Vagina (tissue), 2 donors: Measurements from ENCODE around the gene PSMD1. TPM values are rescaled to one million over a fixed set of nuclear protein-coding genes. Genes with fewer than 3 reads are reported as not detected.

Experiments
- DNase-seq, 2 donors: peaks; one replicate each; pipeline ENCODE4 v3.0.0-alpha.2; 2017; ENCODE audit errors: extremely low spot score in 2 of 2
- H3K27ac ChIP-seq: fragments of 200-600 bp; sonication (generic); one replicate; pipeline ENCODE4 v1.5.1; 2019
- H3K27me3 ChIP-seq: fragments of 200-600 bp; sonication (generic); one replicate; pipeline ENCODE4 v1.5.1; 2019
- H3K36me3 ChIP-seq, 2 donors: fragments of 200-600 bp; sonication (generic); one replicate each; pipeline ENCODE4 v1.5.1; 2017 to 2019
- H3K4me1 ChIP-seq: fragments of 200-600 bp; sonication (generic); one replicate; pipeline ENCODE4 v1.5.1; 2019
- H3K4me3 ChIP-seq, 2 donors: fragments of 200-600 bp; sonication (generic); 1 replicate in 1 of 2; 2 replicates in 1 of 2; pipeline ENCODE4 v1.5.1; 2016 to 2019
- H3K9me3 ChIP-seq: fragments of 200-600 bp; sonication (generic); one replicate; pipeline ENCODE4 v1.5.1; 2019
- CTCF ChIP-seq, 3 experiments: fragments of 450-650 bp in 2 of 3; fragments of 200-600 bp in 1 of 3; sonication (generic) in 1 of 3; IDR thresholded peaks; one replicate each; pipeline ENCODE4 v1.5.1; 2017 to 2019; ENCODE audit warnings: antibody characterized with exemption in 3 of 3, mild to moderate bottlenecking in 2 of 3, moderate library complexity in 2 of 3
- POLR2A ChIP-seq, 2 donors: fragments of 450-650 bp; IDR thresholded peaks; one replicate each; pipeline ENCODE4 v1.6.1; 2017; ENCODE audit warnings: antibody characterized with exemption in 2 of 2, mild to moderate bottlenecking in 2 of 2, moderate library complexity in 2 of 2
- POLR2AphosphoS5 ChIP-seq, 2 donors: sonication (generic); formaldehyde crosslinking; IDR thresholded peaks; one replicate each; pipeline ENCODE4 v1.9.0; 2017; ENCODE audit warnings: antibody characterized with exemption in 2 of 2, mild to moderate bottlenecking in 2 of 2, low read depth in 1 of 2; ENCODE audit not compliant: insufficient read depth in 1 of 2
- intact Hi-C: fragments of 100-400 bp; cut with DNase I; formaldehyde crosslinking; loops from one replicate; pipeline ENCODE4 v1.15.1; 2023
- total RNA-seq: library from RNA; depleted of rRNA; stranded (reverse); fragments of >200 nt; gene quantifications from one replicate; pipeline ENCODE4 v1.2.3, GENCODE V29; 2016

PSMD1 gene
- total RNA-seq, 1 donor from 2014 or later = 40.5 TPM

- peaks cover 7% of the 10 kb centered on the region for H3K4me1 ChIP-seq
Measured at GRCh38 chr2:231047923-231048915, 8.4 kb upstream of the PSMD1 start.

GRCh38 chr2:231049286-231050017 is 7.2 kb upstream of the PSMD1 start:
- H3K27ac ChIP-seq = no peak overlapping the region
- H3K9me3 ChIP-seq = no peaks in the 10 kb centered on the region
- intact Hi-C loops = no loop called here
- no peaks in the 10 kb centered on the region for H3K36me3 ChIP-seq
- TF ChIP-seq POLR2AphosphoS5 (IDR thresholded peaks at IDR 0.05; ENCODE audit: insufficient read depth in 1 of 2, low read depth in 1 of 2) = no peak
- no peak for TF ChIP-seq CTCF (IDR thresholded peaks at IDR 0.05)
- TF ChIP-seq POLR2A (IDR thresholded peaks at IDR 0.05) = no peak
- peaks cover 7% of the 10 kb centered on the region for H3K4me1 ChIP-seq
- DNase-seq = no peak
- H3K4me3 ChIP-seq = no peak overlapping the region
- no peaks in the 10 kb centered on the region for H3K27me3 ChIP-seq

More at GRCh38 chr2:231047923-231048915, 8.4 kb upstream of the PSMD1 start:
- H3K36me3 ChIP-seq = no peaks in the 10 kb centered on the region
- intact Hi-C loops = no loop called here
- no peak overlapping the region for H3K4me3 ChIP-seq
- no peaks in the 10 kb centered on the region for H3K9me3 ChIP-seq
- no peaks in the 10 kb centered on the region for H3K27me3 ChIP-seq
- DNase-seq = no peak
- no peak overlapping the region for H3K27ac ChIP-seq
- TF ChIP-seq CTCF (IDR thresholded peaks at IDR 0.05) = no peak
- no peak for TF ChIP-seq POLR2A (IDR thresholded peaks at IDR 0.05)
- TF ChIP-seq POLR2AphosphoS5 (IDR thresholded peaks at IDR 0.05; ENCODE audit: insufficient read depth in 1 of 2, low read depth in 1 of 2) = no peak

- H3K27me3 ChIP-seq = no peaks in the 10 kb centered on the region
- no peak for TF ChIP-seq POLR2AphosphoS5 (IDR thresholded peaks at IDR 0.05; ENCODE audit: insufficient read depth in 1 of 2, low read depth in 1 of 2)
- no peak for TF ChIP-seq CTCF (IDR thresholded peaks at IDR 0.05)
- no peak for TF ChIP-seq POLR2A (IDR thresholded peaks at IDR 0.05)
- no peak for DNase-seq
- H3K4me1 ChIP-seq = peaks cover 7% of the 10 kb centered on the region
- no peaks in the 10 kb centered on the region for H3K36me3 ChIP-seq
- no peak overlapping the region for H3K27ac ChIP-seq
- no peak overlapping the region for H3K4me3 ChIP-seq
- H3K9me3 ChIP-seq = no peaks in the 10 kb centered on the region
- intact Hi-C loops = no loop called here
Measured at GRCh38 chr2:231050018-231050901, 6.4 kb upstream of the PSMD1 start.

- no peak overlapping the region for H3K4me3 ChIP-seq
Measured at GRCh38 chr2:231051116-231051515, 5.6 kb upstream of the PSMD1 start.

More at GRCh38 chr2:231051116-231051515, 5.6 kb upstream of the PSMD1 start:
- TF ChIP-seq POLR2A (IDR thresholded peaks at IDR 0.05) (no peak), CTCF (IDR thresholded peaks at IDR 0.05) (no peak), POLR2AphosphoS5 (IDR thresholded peaks at IDR 0.05; ENCODE audit: insufficient read depth in 1 of 2, low read depth in 1 of 2) (no peak)
- Histone ChIP-seq H3K27me3 (no peaks in the 10 kb centered on the region), H3K36me3 (no peaks in the 10 kb centered on the region), H3K4me1 (peaks cover 7% of the 10 kb centered on the region), H3K27ac (no peak overlapping the region), H3K9me3 (no peaks in the 10 kb centered on the region)
- intact Hi-C loops = no loop called here
- DNase-seq = no peak
